Body of pancreas (tissue), 4 donors: ENCODE data around the gene CCDC120. TPM values are rescaled to one million over a fixed set of nuclear protein-coding genes. Genes with fewer than 3 reads are reported as not detected.

Experiments used
- ATAC-seq: fragments of 150-250 bp; one replicate; pipeline ENCODE4 v1.9.1; 2016
- DNase-seq, 4 donors: peaks; one replicate each; pipeline ENCODE4 v3.0.0-alpha.2; 2019
- H3K27ac ChIP-seq, 4 donors: fragments of 200-600 bp; sonication (generic); 1 replicate in 3 of 4; 2 replicates in 1 of 4; pipeline versions ENCODE4 v1.5.1 to v1.6.1; 2016 to 2019; ENCODE audit warnings: mild to moderate bottlenecking in 1 of 4, mixed read lengths in 1 of 4, moderate library complexity in 1 of 4
- H3K27me3 ChIP-seq, 2 donors: fragments of 200-600 bp; sonication (generic); one replicate each; pipeline ENCODE4 v1.6.0; 2016; ENCODE audit warnings: mild to moderate bottlenecking in 1 of 2
- H3K36me3 ChIP-seq, 2 donors: fragments of 200-600 bp; sonication (generic); replicated peaks in 1 of 2; 2 replicates each; pipeline ENCODE4 v1.5.1; 2016; ENCODE audit warnings: low read depth in 2 of 2; ENCODE audit not compliant: insufficient read depth in 1 of 2
- H3K4me1 ChIP-seq: fragments of 200-600 bp; sonication (generic); one replicate; pipeline ENCODE4 v1.6.0; 2016
- H3K4me3 ChIP-seq, 2 donors: fragments of 200-600 bp; sonication (generic); 1 replicate in 1 of 2; 2 replicates in 1 of 2; pipeline ENCODE4 v1.5.1; 2016 to 2019
- H3K9me3 ChIP-seq, 3 donors: fragments of 200-600 bp; sonication (generic); 1 replicate in 2 of 3; 2 replicates in 1 of 3; pipeline ENCODE4 v1.5.1; 2016
- CTCF ChIP-seq, 7 experiments: fragments of 450-650 bp in 4 of 7; fragments of 200-600 bp in 3 of 7; sonication (generic) in 3 of 7; IDR thresholded peaks; one replicate each; pipeline ENCODE4 v1.5.1; 2016 to 2019; ENCODE audit warnings: antibody characterized with exemption in 7 of 7
- POLR2A ChIP-seq, 3 donors: fragments of 450-650 bp; IDR thresholded peaks; one replicate each; pipeline ENCODE4 v1.6.1; 2016; ENCODE audit warnings: antibody characterized with exemption in 3 of 3, mild to moderate bottlenecking in 2 of 3
- WGBS, 2 donors: methylation state at CpG; one replicate each; pipeline ENCODE4 v1.1.5; 2017; 5-methylcytosine and 5-hydroxymethylcytosine counted together
- intact Hi-C: fragments of 100-400 bp; cut with DNase I; formaldehyde crosslinking; loops from one replicate; pipeline ENCODE4 v1.15.1; 2023
- total RNA-seq, 2 donors: library from RNA; depleted of rRNA; stranded (reverse); fragments of >200 nt; gene quantifications; one replicate each; pipeline ENCODE4 v1.1.0, GENCODE V29; 2016

CCDC120 gene
- total RNA-seq, 2 donors from 2014 or later = 6.5 to 13.8 TPM

GRCh38 chrX:49037883-49038475, 20.8 kb upstream of the CCDC120 start:
- Histone ChIP-seq H3K36me3 (peaks cover 0 to 6% of the 10 kb centered on the region in 2 donors), H3K4me3 (no peak overlapping the region), H3K4me1 (peaks cover 31% of the 10 kb centered on the region), H3K27me3 (no peaks in the 10 kb centered on the region), H3K9me3 (no peaks in the 10 kb centered on the region), H3K27ac (no peak overlapping the region)
- DNase-seq = no peak
- TF ChIP-seq CTCF (IDR thresholded peaks at IDR 0.05) (no peak), POLR2A (IDR thresholded peaks at IDR 0.05) (no peak)
- no peak for ATAC-seq
- WGBS, 2 donors = 86 to 96% methylated on average over 7 to 13 of the region's 15 CpGs
- intact Hi-C loops = no loop called here

GRCh38 chrX:49039598-49040375, 19.0 kb upstream of the CCDC120 start:
- peak overlapping the region in 3 of 4 donors; percentile 59 to 68 (median 66) for H3K27ac ChIP-seq
- DNase-seq (peak; percentile 63 to 77 (median 71)), ATAC-seq (peak; percentile 18)
- intact Hi-C loops = no loop called here
- 14 to 31% methylated on average over 4 to 5 of the region's 9 CpGs for WGBS, 2 donors
- H3K36me3 ChIP-seq = peaks cover 0 to 3% of the 10 kb centered on the region in 2 donors
- no peaks in the 10 kb centered on the region for H3K27me3 ChIP-seq
- peaks cover 38% of the 10 kb centered on the region for H3K4me1 ChIP-seq
- H3K4me3 ChIP-seq = no peak overlapping the region
- no peak for TF ChIP-seq POLR2A (IDR thresholded peaks at IDR 0.05)
- TF ChIP-seq CTCF (IDR thresholded peaks at IDR 0.05) = peak in 3 of 7 experiments; percentile 6 to 20 (median 8)
- no peaks in the 10 kb centered on the region for H3K9me3 ChIP-seq

GRCh38 chrX:49040376-49040955, 18.3 kb upstream of the CCDC120 start:
- no peaks in the 10 kb centered on the region for H3K27me3 ChIP-seq
- H3K4me3 ChIP-seq = no peak overlapping the region
- peak overlapping the region in 3 of 4 donors; percentile 54 to 66 (median 59) for H3K27ac ChIP-seq
- TF ChIP-seq POLR2A (IDR thresholded peaks at IDR 0.05) (no peak), CTCF (IDR thresholded peaks at IDR 0.05) (no peak)
- H3K9me3 ChIP-seq = no peaks in the 10 kb centered on the region
- WGBS, 2 donors = 17 to 33% methylated on average over 6 of the region's 7 CpGs
- no peak for ATAC-seq
- intact Hi-C loops = no loop called here
- H3K4me1 ChIP-seq = peaks cover 38% of the 10 kb centered on the region
- H3K36me3 ChIP-seq = peaks cover 0 to 3% of the 10 kb centered on the region in 2 donors
- DNase-seq = no peak

GRCh38 chrX:49041744-49042580, 16.8 kb upstream of the CCDC120 start:
- Histone ChIP-seq H3K4me1 (peaks cover 38% of the 10 kb centered on the region), H3K4me3 (no peak overlapping the region), H3K9me3 (no peaks in the 10 kb centered on the region), H3K27me3 (no peaks in the 10 kb centered on the region), H3K36me3 (peaks cover 0 to 3% of the 10 kb centered on the region in 2 donors), H3K27ac (peak overlapping the region; percentile 83 to 92 (median 88))
- TF ChIP-seq POLR2A (IDR thresholded peaks at IDR 0.05) = peak in 1 of 3 donors; percentile 11
- no peak for TF ChIP-seq CTCF (IDR thresholded peaks at IDR 0.05)
- intact Hi-C loops = no loop called here
- DNase-seq (no peak), ATAC-seq (no peak)
- 11 to 15% methylated on average over 7 to 8 of the region's 10 CpGs for WGBS, 2 donors
